Tibial artery (tissue), 4 donors: ENCODE results near the gene DHX15.

Experiments used
- DNase-seq, 2 donors: peaks; one replicate each; pipeline ENCODE4 v3.0.0-alpha.2; 2019
- H3K27ac ChIP-seq, 2 donors: fragments of 200-600 bp; sonication (generic) in 1 of 2; 1 replicate in 1 of 2; 2 replicates in 1 of 2; pipeline ENCODE4 v1.5.1; 2018 to 2019; ENCODE audit warnings: mild to moderate bottlenecking in 1 of 2
- H3K27me3 ChIP-seq, 2 donors: fragments of 200-600 bp; sonication (generic) in 1 of 2; one replicate each; pipeline versions ENCODE4 v1.5.1 to v1.6.0; 2016 to 2019
- H3K36me3 ChIP-seq, 3 donors: fragments of 200-600 bp; sonication (generic) in 2 of 3; one replicate each; pipeline ENCODE4 v1.5.1; 2016 to 2019; ENCODE audit warnings: mild to moderate bottlenecking in 2 of 3
- H3K4me1 ChIP-seq, 4 donors: fragments of 200-600 bp; sonication (generic) in 2 of 4; 1 replicate in 3 of 4; 2 replicates in 1 of 4; pipeline ENCODE4 v1.5.1; 2016 to 2019
- H3K4me3 ChIP-seq, 2 donors: fragments of 200-600 bp; sonication (generic) in 1 of 2; 1 replicate in 1 of 2; 2 replicates in 1 of 2; pipeline ENCODE4 v1.5.1; 2018 to 2019; ENCODE audit warnings: mild to moderate bottlenecking in 2 of 2
- H3K9me3 ChIP-seq, 3 donors: fragments of 200-600 bp; sonication (generic) in 1 of 3; one replicate each; pipeline ENCODE4 v1.5.1; 2016 to 2019
- CTCF ChIP-seq, 2 experiments: fragments of 200-600 bp in 1 of 2; fragments of 450-650 bp in 1 of 2; IDR thresholded peaks; one replicate each; pipeline ENCODE4 v1.5.1; 2017 to 2019; ENCODE audit warnings: antibody characterized with exemption in 2 of 2, mild to moderate bottlenecking in 1 of 2, moderate library complexity in 1 of 2
- intact Hi-C: fragments of 100-400 bp; cut with DNase I; formaldehyde crosslinking; loops from one replicate; pipeline ENCODE4 v1.15.0; 2023; ENCODE audit warnings: low total_unique reads

The DHX15 gene

GRCh38 chr4:24559032-24559821 is 25.1 kb downstream of the DHX15 start:
- peaks cover under 1 to 14% (median 8%) of the 10 kb centered on the region in 3 donors for H3K36me3 ChIP-seq
- peaks cover 0 to 58% (median 16%) of the 10 kb centered on the region in 4 donors for H3K4me1 ChIP-seq
- no peak for DNase-seq
- intact Hi-C loops: no loop called here
- no peaks in the 10 kb centered on the region for H3K9me3 ChIP-seq
- TF ChIP-seq CTCF (IDR thresholded peaks at IDR 0.05): no peak
- no peak overlapping the region for H3K27ac ChIP-seq
- no peak overlapping the region for H3K4me3 ChIP-seq
- no peaks in the 10 kb centered on the region for H3K27me3 ChIP-seq

GRCh38 chr4:24557026-24558025 is 27.0 kb downstream of the DHX15 start:
- Histone ChIP-seq H3K9me3 (no peaks in the 10 kb centered on the region), H3K36me3 (peaks cover 9 to 23% (median 19%) of the 10 kb centered on the region in 3 donors), H3K27me3 (no peaks in the 10 kb centered on the region), H3K27ac (no peak overlapping the region), H3K4me1 (peaks cover 0 to 65% (median 16%) of the 10 kb centered on the region in 4 donors), H3K4me3 (no peak overlapping the region)
- TF ChIP-seq CTCF (IDR thresholded peaks at IDR 0.05): no peak
- DNase-seq: no peak
- intact Hi-C loops: no loop called here

GRCh38 chr4:24551492-24552289 is 32.7 kb downstream of the DHX15 start:
- DNase-seq: no peak
- peaks cover 19 to 35% (median 33%) of the 10 kb centered on the region in 3 donors for H3K36me3 ChIP-seq
- no peak overlapping the region for H3K4me3 ChIP-seq
- H3K27me3 ChIP-seq: no peaks in the 10 kb centered on the region
- peak overlapping the region in 1 of 2 donors; percentile 25 for H3K27ac ChIP-seq
- TF ChIP-seq CTCF (IDR thresholded peaks at IDR 0.05): no peak
- peaks cover 0 to 35% (median 2%) of the 10 kb centered on the region in 4 donors for H3K4me1 ChIP-seq
- H3K9me3 ChIP-seq: no peaks in the 10 kb centered on the region
- intact Hi-C loops: no loop called here

- H3K36me3 ChIP-seq: peaks cover 19 to 36% (median 30%) of the 10 kb centered on the region in 3 donors
- no peak overlapping the region for H3K27ac ChIP-seq
- no peaks in the 10 kb centered on the region for H3K9me3 ChIP-seq
- intact Hi-C loops: no loop called here
- H3K27me3 ChIP-seq: no peaks in the 10 kb centered on the region
- peaks cover 0 to 25% (median under 1%) of the 10 kb centered on the region in 4 donors for H3K4me1 ChIP-seq
- no peak for TF ChIP-seq CTCF (IDR thresholded peaks at IDR 0.05)
- DNase-seq: no peak
- no peak overlapping the region for H3K4me3 ChIP-seq
Measured at GRCh38 chr4:24550441-24551175, 33.7 kb downstream of the DHX15 start.
